Right lobe of liver (tissue), 4 donors: ENCODE measurements around the gene CEMIP2.

Experiments
- CTCF ChIP-seq, 4 donors: fragments of 200-600 bp in 3 of 4; fragments of 450-650 bp in 1 of 4; IDR thresholded peaks; one replicate each; pipeline versions ENCODE4 v1.5.1 to v1.8.0; 2016 to 2022; ENCODE audit warnings: antibody characterized with exemption in 4 of 4, mild to moderate bottlenecking in 2 of 4
- POLR2A ChIP-seq: fragments of 450-650 bp; IDR thresholded peaks from one replicate; pipeline ENCODE4 v1.6.1; 2017; ENCODE audit warnings: antibody characterized with exemption, mild to moderate bottlenecking
- donor health status: DM: no; HTN: no; CAD: no.
- donor health status: DM: no; HTN: no; CAD: no.
- donor health status: DM: no; HTN: yes; CAD: no.

GRCh38 chr9:71656496-71656895 lies 111.8 kb downstream of the CEMIP2 start:
- no peak for TF ChIP-seq POLR2A
- no peak for TF ChIP-seq CTCF (IDR thresholded peaks at IDR 0.05)
